Thoracic aorta (tissue), 2 donors: ENCODE data around the gene HSD3B2. TPM values are rescaled to one million over a fixed set of nuclear protein-coding genes. Genes with fewer than 3 reads are reported as not detected.

ENCODE experiments used
- ATAC-seq: fragments of 150-250 bp; one replicate; pipeline ENCODE4 v1.8.0; 2017; ENCODE audit warnings: low read depth; ENCODE audit not compliant: insufficient number of reproducible peaks, low FRiP score
- DNase-seq: peaks from one replicate; pipeline ENCODE4 v3.0.0-alpha.2; 2020; ENCODE audit warnings: low spot score
- H3K27ac ChIP-seq, 2 donors: fragments of 200-600 bp; sonication (generic); 1 replicate in 1 of 2; 2 replicates in 1 of 2; pipeline ENCODE4 v1.5.1; 2016; ENCODE audit warnings: mild to moderate bottlenecking in 2 of 2, moderate library complexity in 2 of 2
- H3K27me3 ChIP-seq: fragments of 200-600 bp; sonication (generic); replicated peaks from 2 replicates; pipeline ENCODE4 v1.6.0; 2016; ENCODE audit warnings: mild to moderate bottlenecking; ENCODE audit not compliant: insufficient read depth
- H3K36me3 ChIP-seq: fragments of 200-600 bp; sonication (generic); one replicate; pipeline ENCODE4 v1.5.1; 2016
- H3K4me1 ChIP-seq, 2 donors: fragments of 200-600 bp; sonication (generic); 1 replicate in 1 of 2; 2 replicates in 1 of 2; pipeline versions ENCODE4 v1.5.1 to v1.6.0; 2016; ENCODE audit warnings: low read depth in 2 of 2, mild to moderate bottlenecking in 1 of 2; ENCODE audit not compliant: control insufficient read depth in 1 of 2
- H3K4me3 ChIP-seq: fragments of 200-600 bp; sonication (generic); 2 replicates; pipeline ENCODE4 v1.5.1; 2016; ENCODE audit warnings: mild to moderate bottlenecking
- H3K9me3 ChIP-seq: fragments of 200-600 bp; sonication (generic); 2 replicates; pipeline ENCODE4 v1.5.1; 2016
- total RNA-seq, 2 donors: library from RNA; depleted of rRNA; stranded (reverse); fragments of >200 nt; gene quantifications; one replicate each; pipeline versions ENCODE4 v1.1.0 to v1.2.3, GENCODE V29; 2016
- TF ChIP-seq, protein P1 (sequence below): fragments of 200-600 bp; sonication (generic); IDR thresholded peaks from one replicate; pipeline ENCODE4 v1.5.1; 2019; ENCODE audit warnings: antibody characterized with exemption

Gene HSD3B2
- total RNA-seq, 2 donors from 2014 or later, result not detected

DNA sequence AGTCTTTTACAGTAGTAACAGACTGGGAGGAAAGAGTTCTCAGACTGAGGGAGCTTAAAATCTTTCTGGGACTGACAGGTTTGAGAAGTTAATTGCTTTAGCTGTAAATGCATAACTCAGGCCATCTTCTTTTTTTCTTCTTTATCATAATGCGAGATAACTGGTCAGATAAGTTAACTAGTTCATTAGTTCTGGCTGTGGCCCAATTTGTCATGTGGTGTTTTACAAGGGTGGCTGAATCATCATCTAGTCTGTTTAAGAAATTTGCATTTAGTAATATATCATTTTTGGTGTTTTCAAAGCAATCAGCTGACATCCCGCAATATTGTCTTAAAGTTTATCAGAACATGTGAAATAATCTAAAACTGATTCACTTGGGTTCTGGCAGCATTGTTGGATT, 14.0 kb downstream of the HSD3B2 start:
- H3K9me3 ChIP-seq, result no peaks in the 10 kb centered on the region
- no peaks in the 10 kb centered on the region for H3K36me3 ChIP-seq
- no peaks in the 10 kb centered on the region for H3K4me1 ChIP-seq
- TF ChIP-seq, protein P1, sequence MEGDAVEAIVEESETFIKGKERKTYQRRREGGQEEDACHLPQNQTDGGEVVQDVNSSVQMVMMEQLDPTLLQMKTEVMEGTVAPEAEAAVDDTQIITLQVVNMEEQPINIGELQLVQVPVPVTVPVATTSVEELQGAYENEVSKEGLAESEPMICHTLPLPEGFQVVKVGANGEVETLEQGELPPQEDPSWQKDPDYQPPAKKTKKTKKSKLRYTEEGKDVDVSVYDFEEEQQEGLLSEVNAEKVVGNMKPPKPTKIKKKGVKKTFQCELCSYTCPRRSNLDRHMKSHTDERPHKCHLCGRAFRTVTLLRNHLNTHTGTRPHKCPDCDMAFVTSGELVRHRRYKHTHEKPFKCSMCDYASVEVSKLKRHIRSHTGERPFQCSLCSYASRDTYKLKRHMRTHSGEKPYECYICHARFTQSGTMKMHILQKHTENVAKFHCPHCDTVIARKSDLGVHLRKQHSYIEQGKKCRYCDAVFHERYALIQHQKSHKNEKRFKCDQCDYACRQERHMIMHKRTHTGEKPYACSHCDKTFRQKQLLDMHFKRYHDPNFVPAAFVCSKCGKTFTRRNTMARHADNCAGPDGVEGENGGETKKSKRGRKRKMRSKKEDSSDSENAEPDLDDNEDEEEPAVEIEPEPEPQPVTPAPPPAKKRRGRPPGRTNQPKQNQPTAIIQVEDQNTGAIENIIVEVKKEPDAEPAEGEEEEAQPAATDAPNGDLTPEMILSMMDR, result no peak
- no peak overlapping the region for H3K4me3 ChIP-seq
- H3K27me3 ChIP-seq, result no peaks in the 10 kb centered on the region
- H3K27ac ChIP-seq, result no peak overlapping the region
- DNase-seq, result no peak
- no peak for ATAC-seq

DNA sequence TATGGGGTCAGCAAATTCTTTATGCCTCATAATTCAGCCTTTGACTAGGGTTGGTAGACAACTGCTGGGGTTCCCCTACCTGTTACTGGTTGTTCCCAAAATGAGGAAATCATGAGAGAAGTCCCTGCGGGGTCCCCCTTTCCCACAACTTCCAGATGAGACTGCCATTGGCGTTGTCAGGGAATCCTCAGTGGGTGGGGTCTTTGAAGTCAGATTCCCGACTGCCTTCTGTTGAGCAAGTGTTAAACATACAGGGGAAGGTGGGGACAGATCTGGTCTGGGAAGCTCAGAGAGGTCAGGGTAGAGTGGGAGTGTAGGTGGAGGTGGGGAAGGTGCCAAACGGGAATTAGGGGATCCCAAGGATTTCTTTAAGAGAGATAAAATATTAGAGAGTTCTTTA, 14.7 kb downstream of the HSD3B2 start:
- no peak overlapping the region for H3K27ac ChIP-seq
- H3K27me3 ChIP-seq, result no peaks in the 10 kb centered on the region
- H3K36me3 ChIP-seq, result no peaks in the 10 kb centered on the region
- TF ChIP-seq, protein P1, result no peak
- H3K4me1 ChIP-seq, result no peaks in the 10 kb centered on the region
- ATAC-seq (no peak), DNase-seq (no peak)
- no peak overlapping the region for H3K4me3 ChIP-seq
- no peaks in the 10 kb centered on the region for H3K9me3 ChIP-seq

DNA sequence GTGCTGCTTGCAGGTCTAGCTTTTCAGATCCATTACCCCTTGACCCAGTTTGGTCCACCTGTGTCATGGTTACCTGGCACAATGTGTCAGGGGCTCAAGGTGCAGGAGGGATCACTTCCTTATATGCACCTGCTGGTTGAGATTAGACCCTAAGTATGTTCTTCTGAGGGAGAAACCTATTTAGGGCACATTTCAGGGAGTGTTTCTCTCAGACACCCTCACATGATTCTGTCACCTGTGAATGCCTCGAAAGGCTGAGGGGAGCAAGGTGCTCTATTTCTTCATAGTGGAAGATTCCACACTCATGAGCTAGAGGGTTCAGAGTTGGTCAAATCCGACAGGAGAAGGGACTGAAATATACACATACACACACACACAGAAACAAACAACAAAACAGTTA, 15.5 kb downstream of the HSD3B2 start:
- Histone ChIP-seq H3K27ac (no peak overlapping the region), H3K36me3 (no peaks in the 10 kb centered on the region), H3K27me3 (no peaks in the 10 kb centered on the region), H3K4me1 (no peaks in the 10 kb centered on the region), H3K9me3 (no peaks in the 10 kb centered on the region), H3K4me3 (no peak overlapping the region)
- ATAC-seq (no peak), DNase-seq (no peak)
- TF ChIP-seq, protein P1, result no peak

DNA sequence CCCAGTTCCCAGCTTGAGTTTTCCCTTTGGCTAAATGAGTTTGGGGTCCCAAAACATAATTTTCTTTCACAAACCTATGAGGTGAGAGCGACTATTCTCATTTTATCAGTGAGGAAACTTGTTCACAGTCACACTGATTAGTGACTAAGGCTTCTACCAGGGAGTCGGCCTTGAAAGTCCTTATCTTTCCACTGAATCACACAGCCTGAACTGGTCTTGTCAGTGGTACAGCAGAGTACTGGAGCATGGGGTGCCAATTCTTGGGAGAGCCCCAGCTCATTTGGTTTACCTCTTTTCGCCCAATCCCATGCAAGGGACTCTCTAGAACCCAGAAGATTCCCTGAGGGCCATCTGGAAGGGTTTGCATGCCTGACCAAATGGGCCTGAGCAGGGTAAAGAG, 16.9 kb downstream of the HSD3B2 start:
- DNase-seq, result no peak
- Histone ChIP-seq H3K4me1 (no peaks in the 10 kb centered on the region), H3K27ac (no peak overlapping the region), H3K27me3 (no peaks in the 10 kb centered on the region), H3K36me3 (no peaks in the 10 kb centered on the region), H3K9me3 (no peaks in the 10 kb centered on the region), H3K4me3 (no peak overlapping the region)
- no peak for ATAC-seq
- TF ChIP-seq, protein P1, result no peak

- Histone ChIP-seq H3K27ac (no peak overlapping the region), H3K36me3 (no peaks in the 10 kb centered on the region), H3K9me3 (no peaks in the 10 kb centered on the region), H3K4me3 (no peak overlapping the region), H3K4me1 (no peaks in the 10 kb centered on the region), H3K27me3 (no peaks in the 10 kb centered on the region)
- TF ChIP-seq, protein P1, result no peak
- no peak for ATAC-seq
- no peak for DNase-seq
These were observed 20.1 kb downstream of the HSD3B2 start for GRCh38 chr1:119435052-119435451.
